ENCODE data around the gene ACSM4.

- TF ChIP-seq CTCF (IDR thresholded peaks at IDR 0.05; ENCODE audit: low read depth, low read length) (no peak), EZH2phosphoT487 (IDR thresholded peaks at IDR 0.05; ENCODE audit: low read depth) (no peak)
Measured at GRCh38 chr12:7322599-7322998, 18.7 kb downstream of the ACSM4 start.
